ENCODE data around the gene ESR2. TPM values are rescaled to one million over a fixed set of nuclear protein-coding genes. Genes with fewer than 3 reads are reported as not detected.
A peak's percentile ranks its signal among the peaks of the same experiment; 100 is the strongest.

ESR2 gene
- total RNA-seq, 1 donor from 2014 or later: 0.17 TPM

DNA sequence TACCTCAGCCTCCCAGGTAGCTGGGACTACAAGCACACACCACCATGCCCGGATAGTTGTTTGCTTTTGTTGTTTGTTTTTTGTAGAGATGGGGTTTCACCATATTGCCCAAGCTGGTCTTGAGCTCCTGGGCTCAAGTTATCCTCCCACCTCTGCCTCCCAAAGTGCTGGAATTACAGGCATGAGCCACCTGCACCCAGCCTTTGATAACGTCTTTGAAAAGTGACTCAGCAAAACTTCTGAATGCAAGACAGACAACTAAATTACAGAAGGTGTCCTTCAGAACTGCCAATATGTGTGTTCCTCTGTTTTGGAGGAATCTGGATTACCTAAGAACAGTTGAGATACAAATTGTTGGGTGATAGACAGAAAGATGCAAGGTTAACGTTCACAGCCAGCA, 99.8 kb downstream of the ESR2 start:
- Histone ChIP-seq H3K27me3 (ENCODE audit: control insufficient read depth, insufficient read depth, low read length) (no peaks in the 10 kb centered on the region), H3K4me3 (ENCODE audit: low read depth, low read length) (no peak overlapping the region), H3K36me3 (ENCODE audit: control insufficient read depth, insufficient read depth, low read length) (no peaks in the 10 kb centered on the region)
- no peak for DNase-seq (ENCODE audit: low read depth)
- TF ChIP-seq CTCF (IDR thresholded peaks at IDR 0.05; ENCODE audit: insufficient read depth, low read length, poor library complexity, severe bottlenecking): no peak

DNA sequence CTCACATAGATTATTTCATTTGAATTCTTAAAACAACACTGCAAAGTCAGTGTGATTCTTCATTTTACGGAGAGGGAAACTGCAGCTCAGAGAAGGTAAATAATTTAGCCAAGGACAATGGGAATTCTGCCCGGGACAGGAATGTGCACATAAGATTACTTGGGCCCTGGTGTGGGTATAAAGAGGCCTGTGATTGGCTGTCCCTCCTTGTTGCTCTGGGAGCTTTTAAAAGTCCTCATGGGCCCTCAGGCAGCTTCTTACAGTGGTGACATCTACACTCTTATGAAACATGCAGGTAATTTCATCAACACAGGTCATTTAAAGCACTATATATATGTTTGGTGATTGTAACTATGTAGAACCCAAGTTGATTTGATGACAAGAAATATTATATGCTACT, 100.3 kb downstream of the ESR2 start:
- DNase-seq (ENCODE audit: low read depth): no peak
- TF ChIP-seq CTCF (IDR thresholded peaks at IDR 0.05; ENCODE audit: insufficient read depth, low read length, poor library complexity, severe bottlenecking): no peak
- Histone ChIP-seq H3K4me3 (ENCODE audit: low read depth, low read length) (no peak overlapping the region), H3K36me3 (ENCODE audit: control insufficient read depth, insufficient read depth, low read length) (no peaks in the 10 kb centered on the region), H3K27me3 (ENCODE audit: control insufficient read depth, insufficient read depth, low read length) (no peaks in the 10 kb centered on the region)

- Histone ChIP-seq H3K27me3 (ENCODE audit: control insufficient read depth, insufficient read depth, low read length) (no peaks in the 10 kb centered on the region), H3K36me3 (ENCODE audit: control insufficient read depth, insufficient read depth, low read length) (no peaks in the 10 kb centered on the region), H3K4me3 (ENCODE audit: low read depth, low read length) (no peak overlapping the region)
- TF ChIP-seq CTCF (IDR thresholded peaks at IDR 0.05; ENCODE audit: insufficient read depth, low read length, poor library complexity, severe bottlenecking): no peak
- DNase-seq (ENCODE audit: low read depth): peak; percentile 16
Measured at GRCh38 chr14:64191756-64192155, 102.4 kb downstream of the ESR2 start.

GRCh38 chr14:64190974-64191502, 103.1 kb downstream of the ESR2 start:
- no peaks in the 10 kb centered on the region for H3K36me3 ChIP-seq (ENCODE audit: control insufficient read depth, insufficient read depth, low read length)
- no peak overlapping the region for H3K4me3 ChIP-seq (ENCODE audit: low read depth, low read length)
- no peak for DNase-seq (ENCODE audit: low read depth)
- no peaks in the 10 kb centered on the region for H3K27me3 ChIP-seq (ENCODE audit: control insufficient read depth, insufficient read depth, low read length)
- no peak for TF ChIP-seq CTCF (IDR thresholded peaks at IDR 0.05; ENCODE audit: insufficient read depth, low read length, poor library complexity, severe bottlenecking)

DNA sequence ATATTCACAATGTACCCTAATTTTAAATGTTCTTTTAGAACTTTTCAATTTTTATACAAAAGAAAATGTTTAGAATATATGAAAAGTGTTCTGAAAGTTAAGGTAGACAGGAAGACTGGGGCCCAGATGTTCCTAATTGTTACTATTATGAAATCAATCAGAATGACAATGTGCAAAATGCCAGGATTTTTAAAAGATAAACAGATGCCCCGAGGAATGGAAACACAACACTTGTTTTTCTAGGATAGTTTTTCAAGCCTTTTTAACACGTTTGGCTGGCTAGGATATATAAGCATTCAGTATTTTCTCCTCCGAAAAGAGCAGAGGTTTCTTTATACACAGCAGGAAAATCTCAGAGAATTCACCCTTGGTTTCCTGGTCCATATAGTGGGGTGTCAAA, 106.8 kb downstream of the ESR2 start:
- no peaks in the 10 kb centered on the region for H3K36me3 ChIP-seq (ENCODE audit: control insufficient read depth, insufficient read depth, low read length)
- no peak for DNase-seq (ENCODE audit: low read depth)
- H3K4me3 ChIP-seq (ENCODE audit: low read depth, low read length): no peak overlapping the region
- H3K27me3 ChIP-seq (ENCODE audit: control insufficient read depth, insufficient read depth, low read length): no peaks in the 10 kb centered on the region
- TF ChIP-seq CTCF (IDR thresholded peaks at IDR 0.05; ENCODE audit: insufficient read depth, low read length, poor library complexity, severe bottlenecking): no peak

All from kidney epithelial cell (primary cell).